CD14-positive monocyte (primary cell): ENCODE measurements around the gene BANP. TPM values are rescaled to one million over a fixed set of nuclear protein-coding genes. Genes with fewer than 3 reads are reported as not detected.

Experiments
- DNase-seq, 3 donors: peaks; one replicate each; pipeline ENCODE4 v3.0.0-alpha.2; 2011 to 2022
- H2AFZ ChIP-seq: 2 replicates; pipeline ENCODE4 v1.6.0; 2012; ENCODE audit warnings: mild to moderate bottlenecking, low read depth, low read length, inconsistent platforms; ENCODE audit not compliant: insufficient read depth, poor library complexity, severe bottlenecking
- H3K27ac ChIP-seq, 2 donors: 1 replicate in 1 of 2; 2 replicates in 1 of 2; pipeline ENCODE4 v1.5.1; 2012 to 2013; ENCODE audit warnings: low read length in 2 of 2, control low read depth in 1 of 2, inconsistent platforms in 1 of 2, low read depth in 1 of 2, mild to moderate bottlenecking in 1 of 2
- H3K27me3 ChIP-seq, 2 donors: one replicate each; pipeline versions ENCODE4 v1.6.0 to v1.6.1; 2011 to 2013; ENCODE audit warnings: low read length in 2 of 2; ENCODE audit not compliant: control insufficient read depth in 2 of 2, insufficient read depth in 2 of 2
- H3K36me3 ChIP-seq, 2 donors: replicated peaks in 1 of 2; 1 replicate in 1 of 2; 2 replicates in 1 of 2; pipeline versions ENCODE4 v1.5.1 to v1.6.1; 2012 to 2013; ENCODE audit warnings: low read length in 2 of 2, control low read depth in 1 of 2, inconsistent platforms in 1 of 2, mild to moderate bottlenecking in 1 of 2; ENCODE audit not compliant: insufficient read depth in 2 of 2, control insufficient read depth in 1 of 2
- H3K4me1 ChIP-seq, 2 donors: 1 replicate in 1 of 2; 2 replicates in 1 of 2; pipeline versions ENCODE4 v1.5.1 to v1.6.1; 2012 to 2013; ENCODE audit warnings: low read length in 2 of 2, control low read depth in 1 of 2, inconsistent platforms in 1 of 2, mild to moderate bottlenecking in 1 of 2, moderate library complexity in 1 of 2; ENCODE audit not compliant: insufficient read depth in 2 of 2, control insufficient read depth in 1 of 2
- H3K4me2 ChIP-seq: replicated peaks from 2 replicates; pipeline ENCODE3; 2012; ENCODE audit warnings: low read length, moderate library complexity, mild to moderate bottlenecking; ENCODE audit not compliant: poor library complexity, severe bottlenecking; ENCODE audit errors: extremely low read depth
- H3K4me3 ChIP-seq, 3 experiments: fragments of 200-600 bp in 1 of 3; sonication (generic) in 1 of 3; replicated peaks in 1 of 3; 1 replicate in 2 of 3; 2 replicates in 1 of 3; pipeline ENCODE4 v1.5.1; 2011 to 2013; ENCODE audit warnings: low read length in 3 of 3, mild to moderate bottlenecking in 3 of 3, control low read depth in 2 of 3, low read depth in 2 of 3, inconsistent platforms in 1 of 3, moderate library complexity in 1 of 3
- H3K79me2 ChIP-seq: 2 replicates; pipeline ENCODE4 v1.6.0; 2012; ENCODE audit warnings: mild to moderate bottlenecking, control low read depth, inconsistent platforms, low read length, moderate library complexity; ENCODE audit not compliant: insufficient read depth
- H3K9ac ChIP-seq: 2 replicates; pipeline ENCODE4 v1.6.0; 2017; ENCODE audit warnings: low read length, mild to moderate bottlenecking; ENCODE audit not compliant: insufficient read depth, poor library complexity, severe bottlenecking
- H3K9me3 ChIP-seq, 2 donors: replicated peaks in 1 of 2; 1 replicate in 1 of 2; 2 replicates in 1 of 2; pipeline versions ENCODE4 v1.5.1 to v1.6.1; 2012 to 2013; ENCODE audit warnings: low read length in 2 of 2, control low read depth in 1 of 2; ENCODE audit not compliant: control insufficient read depth in 1 of 2, insufficient read depth in 1 of 2
- H4K20me1 ChIP-seq: 2 replicates; pipeline ENCODE4 v1.6.0; 2012; ENCODE audit warnings: mild to moderate bottlenecking, low read length, control low read depth, moderate library complexity; ENCODE audit not compliant: insufficient read depth
- H3K27ac Mint-ChIP-seq, 7 donors: one replicate each; pipeline ENCODE4 v1.8.0; 2020; ENCODE audit warnings: mild to moderate bottlenecking in 7 of 7, mixed read lengths in 7 of 7, moderate library complexity in 6 of 7, inconsistent platforms in 2 of 7
- H3K27me3 Mint-ChIP-seq, 3 donors: one replicate each; pipeline ENCODE4 v1.8.0; 2021 to 2022; ENCODE audit warnings: low read depth in 3 of 3, mild to moderate bottlenecking in 3 of 3, mixed read lengths in 3 of 3, moderate library complexity in 3 of 3, inconsistent platforms in 1 of 3
- H3K36me3 Mint-ChIP-seq, 2 donors: one replicate each; pipeline ENCODE4 v1.8.0; 2020; ENCODE audit warnings: mixed read lengths in 2 of 2, inconsistent platforms in 1 of 2, mild to moderate bottlenecking in 1 of 2
- H3K4me1 Mint-ChIP-seq: one replicate; pipeline ENCODE4 v1.8.0; 2020; ENCODE audit warnings: mild to moderate bottlenecking, mixed read lengths
- H3K4me3 Mint-ChIP-seq, 2 donors: one replicate each; pipeline ENCODE4 v1.8.0; 2020; ENCODE audit warnings: mild to moderate bottlenecking in 2 of 2, mixed read lengths in 2 of 2, moderate library complexity in 1 of 2
- H3K9me3 Mint-ChIP-seq, 7 donors: one replicate each; pipeline ENCODE4 v1.8.0; 2020 to 2022; ENCODE audit warnings: mixed read lengths in 7 of 7, mild to moderate bottlenecking in 6 of 7, moderate library complexity in 6 of 7, inconsistent platforms in 2 of 7
- WGBS: methylation state at CpG from one replicate; pipeline ENCODE4 v1.1.5; 2013; ENCODE audit warnings: missing lambda C conversion rate; ENCODE audit not compliant: insufficient coverage; 5-methylcytosine and 5-hydroxymethylcytosine counted together
- intact Hi-C, 2 donors: fragments of 100-400 bp; cut with micrococcal nuclease; formaldehyde crosslinking; loops; one replicate each; pipeline versions ENCODE4 v1.15.0 to v1.15.1; 2023
- polyA plus RNA-seq, 3 donors: library from polyadenylated mRNA; depleted of rRNA in 1 of 3; unstranded in 2 of 3; stranded (reverse) in 1 of 3; fragments of 300-500 nt in 2 of 3; fragments of >200 nt in 1 of 3; fragmentation: Illumina TruSeq in 2 of 3; gene quantifications; 1 replicate in 2 of 3; 2 replicates in 1 of 3; pipeline ENCODE4 v1.2.3, GENCODE V29; 2012 to 2021
- TF ChIP-seq, protein P1 (sequence below): fragments of 200-600 bp; IDR thresholded peaks from one replicate; pipeline ENCODE4 v1.8.0; 2022; ENCODE audit warnings: antibody characterized with exemption, mild to moderate bottlenecking

The BANP gene
- polyA plus RNA-seq, 3 donors, result 10.1 to 40.9 (median 11.7) TPM

GRCh38 chr16:88061346-88062110, 110.3 kb downstream of the BANP start:
- Mint-ChIP-seq H3K4me3 (no peak overlapping the region), H3K9me3 (no peaks in the 10 kb centered on the region), H3K27me3 (peaks cover 0 to 1% (median 0%) of the 10 kb centered on the region in 3 donors), H3K4me1 (no peaks in the 10 kb centered on the region), H3K27ac (peak overlapping the region in 2 of 7 donors; percentile 53 to 69), H3K36me3 (peaks cover 67 to 87% of the 10 kb centered on the region in 2 donors)
- TF ChIP-seq, protein P1, sequence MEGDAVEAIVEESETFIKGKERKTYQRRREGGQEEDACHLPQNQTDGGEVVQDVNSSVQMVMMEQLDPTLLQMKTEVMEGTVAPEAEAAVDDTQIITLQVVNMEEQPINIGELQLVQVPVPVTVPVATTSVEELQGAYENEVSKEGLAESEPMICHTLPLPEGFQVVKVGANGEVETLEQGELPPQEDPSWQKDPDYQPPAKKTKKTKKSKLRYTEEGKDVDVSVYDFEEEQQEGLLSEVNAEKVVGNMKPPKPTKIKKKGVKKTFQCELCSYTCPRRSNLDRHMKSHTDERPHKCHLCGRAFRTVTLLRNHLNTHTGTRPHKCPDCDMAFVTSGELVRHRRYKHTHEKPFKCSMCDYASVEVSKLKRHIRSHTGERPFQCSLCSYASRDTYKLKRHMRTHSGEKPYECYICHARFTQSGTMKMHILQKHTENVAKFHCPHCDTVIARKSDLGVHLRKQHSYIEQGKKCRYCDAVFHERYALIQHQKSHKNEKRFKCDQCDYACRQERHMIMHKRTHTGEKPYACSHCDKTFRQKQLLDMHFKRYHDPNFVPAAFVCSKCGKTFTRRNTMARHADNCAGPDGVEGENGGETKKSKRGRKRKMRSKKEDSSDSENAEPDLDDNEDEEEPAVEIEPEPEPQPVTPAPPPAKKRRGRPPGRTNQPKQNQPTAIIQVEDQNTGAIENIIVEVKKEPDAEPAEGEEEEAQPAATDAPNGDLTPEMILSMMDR, result no peak
- Histone ChIP-seq H3K79me2 (no peaks in the 10 kb centered on the region), H3K4me1 (no peaks in the 10 kb centered on the region), H3K9me3 (no peaks in the 10 kb centered on the region), H3K27me3 (no peaks in the 10 kb centered on the region), H3K4me2 (no peak overlapping the region), H4K20me1 (peaks cover 19% of the 10 kb centered on the region), H3K36me3 (peaks cover 48 to 94% of the 10 kb centered on the region in 2 donors), H3K27ac (no peak overlapping the region), H2AFZ (no peak overlapping the region), H3K4me3 (no peak overlapping the region), H3K9ac (no peak overlapping the region)
- intact Hi-C loops, result no loop called here
- DNase-seq, result no peak
- 97% methylated on average over 6 of the region's 14 CpGs for WGBS

DNA sequence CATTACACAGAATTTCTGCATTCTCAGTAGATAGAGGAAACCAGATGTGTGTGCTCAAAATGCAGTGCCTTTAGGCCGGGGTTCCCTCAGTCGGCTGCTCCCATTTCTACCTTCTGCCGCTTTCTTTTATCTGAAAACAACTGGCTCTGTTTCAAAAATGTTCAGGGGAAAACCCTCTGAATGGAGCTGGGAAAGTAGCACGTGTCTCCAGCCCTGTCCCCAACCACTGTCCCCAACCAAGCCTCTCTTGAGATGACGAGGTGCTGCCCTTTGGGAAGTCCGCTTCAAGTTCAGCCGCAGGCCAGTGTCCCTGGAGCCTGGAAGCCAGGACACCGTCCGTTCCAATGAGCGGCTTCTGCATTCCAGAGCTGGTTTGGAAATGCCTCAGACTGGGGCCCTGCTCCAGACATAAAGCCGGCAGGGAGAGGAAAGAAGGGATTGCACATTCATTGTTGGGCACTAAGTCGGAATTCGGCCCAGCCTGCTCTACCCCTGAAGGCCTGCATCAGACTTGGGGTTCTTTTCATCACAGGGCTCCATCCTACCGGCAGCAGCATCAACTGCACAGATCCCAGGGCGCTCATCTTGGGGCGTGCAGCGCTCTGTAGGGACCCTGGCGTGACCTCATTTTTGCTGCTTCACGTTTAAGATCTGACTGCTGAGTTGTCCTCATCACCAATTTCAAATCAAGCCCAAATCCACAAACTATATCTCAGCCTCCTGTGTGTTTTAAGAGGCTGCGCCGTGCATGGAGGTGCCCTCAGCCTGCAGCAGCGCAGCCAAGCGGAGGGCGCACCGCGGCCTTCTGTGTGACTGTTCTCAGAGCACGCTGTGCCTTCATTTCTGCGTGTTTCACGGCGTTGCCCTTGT, 111.3 kb downstream of the BANP start:
- no peak overlapping the region for H3K27ac ChIP-seq
- peaks cover 65 to 88% of the 10 kb centered on the region in 2 donors for H3K36me3 Mint-ChIP-seq
- no peak overlapping the region for H3K4me3 ChIP-seq
- H4K20me1 ChIP-seq, result peaks cover 19% of the 10 kb centered on the region
- TF ChIP-seq, protein P1, result no peak
- no peak for DNase-seq
- 91% methylated on average over 29 of the region's 30 CpGs for WGBS
- no peak overlapping the region for H3K4me3 Mint-ChIP-seq
- no peak overlapping the region for H2AFZ ChIP-seq
- peak overlapping the region in 2 of 7 donors; percentile 33 to 53 for H3K27ac Mint-ChIP-seq
- no peaks in the 10 kb centered on the region for H3K4me1 ChIP-seq
- no peak overlapping the region for H3K4me2 ChIP-seq
- peaks cover 0 to 1% (median 0%) of the 10 kb centered on the region in 3 donors for H3K27me3 Mint-ChIP-seq
- intact Hi-C loops, result no loop called here
- H3K27me3 ChIP-seq, result no peaks in the 10 kb centered on the region
- no peaks in the 10 kb centered on the region for H3K79me2 ChIP-seq
- no peak overlapping the region for H3K9ac ChIP-seq
- H3K9me3 ChIP-seq, result no peaks in the 10 kb centered on the region
- no peaks in the 10 kb centered on the region for H3K9me3 Mint-ChIP-seq
- H3K36me3 ChIP-seq, result peaks cover 47 to 95% of the 10 kb centered on the region in 2 donors
- no peaks in the 10 kb centered on the region for H3K4me1 Mint-ChIP-seq
